Body of pancreas (tissue), 4 donors: Measurements from ENCODE around the gene CCDC9. TPM values are rescaled to one million over a fixed set of nuclear protein-coding genes. Genes with fewer than 3 reads are reported as not detected.
A peak's percentile ranks its signal among the peaks of the same experiment; 100 is the strongest.
"Not testable (repeated sequence)": the region's sequence is repeated elsewhere in the genome, so short reads cannot be mapped to it uniquely, and the experiment has no call there.

Source experiments
- ATAC-seq: fragments of 150-250 bp; one replicate; pipeline ENCODE4 v1.9.1; 2016
- DNase-seq, 4 donors: peaks; one replicate each; pipeline ENCODE4 v3.0.0-alpha.2; 2019
- H3K27ac ChIP-seq, 4 donors: fragments of 200-600 bp; sonication (generic); 1 replicate in 3 of 4; 2 replicates in 1 of 4; pipeline versions ENCODE4 v1.5.1 to v1.6.1; 2016 to 2019; ENCODE audit warnings: mild to moderate bottlenecking in 1 of 4, mixed read lengths in 1 of 4, moderate library complexity in 1 of 4
- H3K27me3 ChIP-seq, 2 donors: fragments of 200-600 bp; sonication (generic); one replicate each; pipeline ENCODE4 v1.6.0; 2016; ENCODE audit warnings: mild to moderate bottlenecking in 1 of 2
- H3K36me3 ChIP-seq, 2 donors: fragments of 200-600 bp; sonication (generic); replicated peaks in 1 of 2; 2 replicates each; pipeline ENCODE4 v1.5.1; 2016; ENCODE audit warnings: low read depth in 2 of 2; ENCODE audit not compliant: insufficient read depth in 1 of 2
- H3K4me1 ChIP-seq: fragments of 200-600 bp; sonication (generic); one replicate; pipeline ENCODE4 v1.6.0; 2016
- H3K4me3 ChIP-seq, 2 donors: fragments of 200-600 bp; sonication (generic); 1 replicate in 1 of 2; 2 replicates in 1 of 2; pipeline ENCODE4 v1.5.1; 2016 to 2019
- H3K9me3 ChIP-seq, 3 donors: fragments of 200-600 bp; sonication (generic); 1 replicate in 2 of 3; 2 replicates in 1 of 3; pipeline ENCODE4 v1.5.1; 2016
- CTCF ChIP-seq, 7 experiments: fragments of 450-650 bp in 4 of 7; fragments of 200-600 bp in 3 of 7; sonication (generic) in 3 of 7; IDR thresholded peaks; one replicate each; pipeline ENCODE4 v1.5.1; 2016 to 2019; ENCODE audit warnings: antibody characterized with exemption in 7 of 7
- POLR2A ChIP-seq, 3 donors: fragments of 450-650 bp; IDR thresholded peaks; one replicate each; pipeline ENCODE4 v1.6.1; 2016; ENCODE audit warnings: antibody characterized with exemption in 3 of 3, mild to moderate bottlenecking in 2 of 3
- WGBS, 2 donors: methylation state at CpG; one replicate each; pipeline ENCODE4 v1.1.5; 2017; 5-methylcytosine and 5-hydroxymethylcytosine counted together
- intact Hi-C: fragments of 100-400 bp; cut with DNase I; formaldehyde crosslinking; loops from one replicate; pipeline ENCODE4 v1.15.1; 2023
- total RNA-seq, 2 donors: library from RNA; depleted of rRNA; stranded (reverse); fragments of >200 nt; gene quantifications; one replicate each; pipeline ENCODE4 v1.1.0, GENCODE V29; 2016

The CCDC9 gene
- total RNA-seq, 2 donors from 2014 or later = 51.1 to 55.7 TPM

- Histone ChIP-seq H3K9me3 (no peaks in the 10 kb centered on the region), H3K36me3 (no peaks in the 10 kb centered on the region), H3K27me3 (no peaks in the 10 kb centered on the region), H3K4me1 (peaks cover 10% of the 10 kb centered on the region), H3K4me3 (no peak overlapping the region), H3K27ac (no peak overlapping the region)
- TF ChIP-seq POLR2A (IDR thresholded peaks at IDR 0.05) (no peak), CTCF (IDR thresholded peaks at IDR 0.05) (peak in 3 of 7 experiments; percentile 30 to 34 (median 30))
- peak; percentile 22 for ATAC-seq
- 83 to 89% methylated on average over 12 to 13 of the region's 13 CpGs for WGBS, 2 donors
- peak in 1 of 4 donors; percentile 52 for DNase-seq
- intact Hi-C loops = no loop called here
Observed at GRCh38 chr19:47280183-47280797, 24.0 kb downstream of the CCDC9 start.

- H3K27ac ChIP-seq = no peak overlapping the region
- DNase-seq (no peak), ATAC-seq (no peak)
- no peaks in the 10 kb centered on the region for H3K27me3 ChIP-seq
- 61 to 71% methylated on average over 10 of the region's 10 CpGs for WGBS, 2 donors
- intact Hi-C loops = no loop called here
- no peaks in the 10 kb centered on the region for H3K36me3 ChIP-seq
- H3K4me1 ChIP-seq = no peaks in the 10 kb centered on the region
- no peaks in the 10 kb centered on the region for H3K9me3 ChIP-seq
- no peak overlapping the region for H3K4me3 ChIP-seq
- TF ChIP-seq POLR2A (IDR thresholded peaks at IDR 0.05) = no peak
- TF ChIP-seq CTCF (IDR thresholded peaks at IDR 0.05) = no peak
Observed at GRCh38 chr19:47283405-47284059, 27.2 kb downstream of the CCDC9 start.

- no peak overlapping the region for H3K27ac ChIP-seq
- H3K36me3 ChIP-seq = no peaks in the 10 kb centered on the region
- TF ChIP-seq POLR2A (IDR thresholded peaks at IDR 0.05) (no peak), CTCF (IDR thresholded peaks at IDR 0.05) (peak; percentile 61 to 91 (median 88))
- H3K4me3 ChIP-seq = no peak overlapping the region
- ATAC-seq (peak; percentile 62), DNase-seq (peak in 2 of 4 donors; percentile 25 to 58)
- intact Hi-C loops = no loop called here
- no peaks in the 10 kb centered on the region for H3K9me3 ChIP-seq
- H3K27me3 ChIP-seq = no peaks in the 10 kb centered on the region
- WGBS, 2 donors = 30 to 41% methylated on average over 7 to 9 of the region's 9 CpGs
- H3K4me1 ChIP-seq = peaks cover 3% of the 10 kb centered on the region
Observed at GRCh38 chr19:47284324-47284899, 28.1 kb downstream of the CCDC9 start.

- DNase-seq = peak; percentile 78 to 88 (median 82)
- intact Hi-C loops = loop anchor here (10.0 kb wide), 1 partner anchor 89 kb away; no protein-coding TSS in a partner anchor
- H3K4me3 ChIP-seq = no peak overlapping the region
Observed at GRCh38 chr19:47296036-47296435, 39.7 kb downstream of the CCDC9 start.

GRCh38 chr19:47300867-47301266 lies 44.5 kb downstream of the CCDC9 start:
- DNase-seq, H3K27ac ChIP-seq, ATAC-seq, H3K4me1 ChIP-seq, H3K4me3 ChIP-seq, intact Hi-C loops, H3K36me3 ChIP-seq, H3K27me3 ChIP-seq, H3K9me3 ChIP-seq: not testable (repeated sequence)
- WGBS, 2 donors = 92 to 97% methylated on average over 14 of the region's 14 CpGs

More at GRCh38 chr19:47296036-47296435, 39.7 kb downstream of the CCDC9 start:
- Histone ChIP-seq H3K9me3 (no peaks in the 10 kb centered on the region), H3K27ac (no peak overlapping the region), H3K36me3 (no peaks in the 10 kb centered on the region), H3K27me3 (no peaks in the 10 kb centered on the region), H3K4me1 (no peaks in the 10 kb centered on the region)
- ATAC-seq = peak; percentile 87
- TF ChIP-seq CTCF (IDR thresholded peaks at IDR 0.05) = peak; percentile 49 to 78 (median 72)
- no peak for TF ChIP-seq POLR2A (IDR thresholded peaks at IDR 0.05)
- WGBS, 2 donors = 25 to 45% methylated on average over 6 to 12 of the region's 12 CpGs
